GM23338 (cell line): ENCODE data around the gene USP9Y. TPM values are rescaled to one million over a fixed set of nuclear protein-coding genes. Genes with fewer than 3 reads are reported as not detected.

Experiments
- ATAC-seq: fragments of 200-7000 bp; cut with Tn5 transposase; 3 replicates; pipeline ENCODE4 v1.9.1; 2020
- DNase-seq: peaks from one replicate; pipeline ENCODE4 v3.0.0-alpha.2; 2015; ENCODE audit warnings: low spot score
- H2AFZ ChIP-seq: fragments of 200-600 bp; sonication (generic); 2 replicates; pipeline ENCODE4 v1.8.0; 2016; ENCODE audit warnings: antibody characterized with exemption, mild to moderate bottlenecking, moderate library complexity
- H3F3A ChIP-seq: fragments of 200-600 bp; sonication (generic); replicated peaks from 2 replicates; pipeline ENCODE4 v1.8.0; 2017; ENCODE audit warnings: antibody characterized with exemption, mixed run types, low read depth
- H3K27ac ChIP-seq: fragments of 200-600 bp; sonication (generic); 2 replicates; pipeline ENCODE4 v1.6.1; 2016; ENCODE audit warnings: low read depth
- H3K27me3 ChIP-seq: fragments of 200-600 bp; sonication (generic); 2 replicates; pipeline ENCODE4 v1.8.0; 2016; ENCODE audit warnings: mild to moderate bottlenecking, mixed run types, moderate library complexity; ENCODE audit not compliant: insufficient read depth
- H3K36me3 ChIP-seq: fragments of 200-600 bp; sonication (generic); 2 replicates; pipeline ENCODE4 v1.8.0; 2016; ENCODE audit warnings: mild to moderate bottlenecking; ENCODE audit not compliant: insufficient read depth
- H3K4me1 ChIP-seq: fragments of 200-600 bp; sonication (generic); 2 replicates; pipeline ENCODE4 v1.8.0; 2016; ENCODE audit warnings: mild to moderate bottlenecking, moderate library complexity; ENCODE audit not compliant: insufficient read depth
- H3K4me2 ChIP-seq: fragments of 200-600 bp; sonication (generic); 2 replicates; pipeline ENCODE4 v1.7.1; 2017; ENCODE audit warnings: mixed run types
- H3K4me3 ChIP-seq: fragments of 200-600 bp; sonication (generic); 2 replicates; pipeline ENCODE4 v1.6.1; 2016; ENCODE audit warnings: mixed run types
- H3K79me2 ChIP-seq: fragments of 200-600 bp; sonication (generic); replicated peaks from 2 replicates; pipeline ENCODE4 v1.8.0; 2017; ENCODE audit warnings: mild to moderate bottlenecking; ENCODE audit not compliant: insufficient read depth
- H3K9me2 ChIP-seq: fragments of 200-600 bp; sonication (generic); 2 replicates; pipeline ENCODE4 v1.8.0; 2017; ENCODE audit not compliant: insufficient read depth
- H4K20me1 ChIP-seq: fragments of 200-600 bp; sonication (generic); replicated peaks from 2 replicates; pipeline ENCODE4 v1.8.0; 2017; ENCODE audit warnings: mild to moderate bottlenecking; ENCODE audit not compliant: insufficient read depth
- H3K27ac Mint-ChIP-seq: 2 replicates; pipeline ENCODE4 v1.8.0; 2020; ENCODE audit warnings: inconsistent platforms, mild to moderate bottlenecking, moderate library complexity, mixed read lengths
- H3K27me3 Mint-ChIP-seq: 3 replicates; pipeline ENCODE4 v1.8.0; 2022; ENCODE audit warnings: low read depth, mild to moderate bottlenecking, moderate library complexity, mixed read lengths, inconsistent platforms; ENCODE audit not compliant: insufficient read depth, poor library complexity
- H3K36me3 Mint-ChIP-seq: 3 replicates; pipeline ENCODE4 v1.8.0; 2021; ENCODE audit warnings: low read depth, mild to moderate bottlenecking, inconsistent platforms, moderate library complexity, mixed read lengths
- H3K4me1 Mint-ChIP-seq: 3 replicates; pipeline ENCODE4 v1.8.0; 2020; ENCODE audit warnings: mild to moderate bottlenecking, inconsistent platforms, mixed read lengths
- H3K4me3 Mint-ChIP-seq: 3 replicates; pipeline ENCODE4 v1.8.0; 2021; ENCODE audit warnings: moderate library complexity, mild to moderate bottlenecking, inconsistent platforms, mixed read lengths
- H3K9me3 Mint-ChIP-seq: 3 replicates; pipeline ENCODE4 v1.8.0; 2020; ENCODE audit warnings: moderate library complexity, mild to moderate bottlenecking, inconsistent platforms, mixed read lengths
- CREB1 ChIP-seq: fragments of 250-450 bp; sonication (Bioruptor Pico); IDR thresholded peaks from 2 replicates; pipeline ENCODE4 v1.5.0; 2020; ENCODE audit warnings: low read depth, mild to moderate bottlenecking, moderate library complexity
- CTCF ChIP-seq, 2 experiments: fragments of 200-600 bp in 1 of 2; sonication (generic) in 1 of 2; conservative IDR thresholded peaks; 2 replicates each; pipeline versions ENCODE4 v1.5.1 to v1.6.1; 2016 to 2017; ENCODE audit warnings: antibody characterized with exemption in 2 of 2, low read depth in 2 of 2, mild to moderate bottlenecking in 2 of 2, moderate library complexity in 1 of 2
- EZH2 ChIP-seq: fragments of 200-600 bp; sonication (generic); IDR thresholded peaks from one replicate; pipeline ENCODE4 v1.8.0; 2017; ENCODE audit warnings: antibody characterized with exemption, mild to moderate bottlenecking, low read depth; ENCODE audit not compliant: unreplicated experiment
- EZH2phosphoT487 ChIP-seq: fragments of 200-600 bp; sonication (generic); IDR thresholded peaks from one replicate; pipeline ENCODE4 v1.8.1; 2018; ENCODE audit warnings: antibody characterized with exemption; ENCODE audit not compliant: unreplicated experiment
- JUNB ChIP-seq: IDR thresholded peaks from one replicate; pipeline ENCODE4 v1.6.1; 2016; ENCODE audit warnings: antibody characterized with exemption; ENCODE audit not compliant: unreplicated experiment
- NANOG ChIP-seq: IDR thresholded peaks from 2 replicates; pipeline ENCODE4 v1.6.1; 2016; ENCODE audit warnings: antibody characterized with exemption, borderline replicate concordance
- POLR2AphosphoS5 ChIP-seq: IDR thresholded peaks from 2 replicates; pipeline ENCODE4 v1.6.1; 2016; ENCODE audit warnings: antibody characterized with exemption, low read depth
- STAT1 ChIP-seq: IDR thresholded peaks from one replicate; pipeline ENCODE4 v1.6.1; 2016; ENCODE audit warnings: antibody characterized with exemption; ENCODE audit not compliant: unreplicated experiment
- ZNF114 ChIP-seq: fragments of 250-450 bp; sonication (Bioruptor Pico); IDR thresholded peaks from 2 replicates; pipeline ENCODE4 v1.5.0; 2020; ENCODE audit warnings: mild to moderate bottlenecking, moderate library complexity
- polyA plus RNA-seq: library from polyadenylated mRNA; unstranded; fragments of >200 nt; fragmentation: Nextera tagmentation; extraction: Ambion mirVana; gene quantifications from 2 replicates; pipeline ENCODE4 v1.2.1, GENCODE V29; 2016
- total RNA-seq: library from RNA; depleted of rRNA; stranded (reverse); fragments of >200 nt; shearing (Covaris generic); gene quantifications from 2 replicates; pipeline ENCODE4 v1.2.3, GENCODE V29; 2014
- TF ChIP-seq, protein P1 (sequence below): fragments of 250-450 bp; sonication (Bioruptor Pico); IDR thresholded peaks from 2 replicates; pipeline ENCODE4 v1.5.0; 2020; ENCODE audit warnings: mild to moderate bottlenecking, moderate library complexity
- TF ChIP-seq, protein P2 (sequence below): IDR thresholded peaks from one replicate; pipeline ENCODE4 v1.6.1; 2018; ENCODE audit warnings: antibody characterized with exemption; ENCODE audit not compliant: unreplicated experiment

The USP9Y gene
- total and polyA plus RNA-seq, 2 experiments from 2014 or later: 23.7 to 49.0 TPM

- Mint-ChIP-seq H3K9me3 (peaks cover 45% of the 10 kb centered on the region), H3K27me3 (peaks cover 3% of the 10 kb centered on the region), H3K36me3 (peaks cover 86% of the 10 kb centered on the region), H3K4me1 (peaks cover 5% of the 10 kb centered on the region; the same call in 2 of the 3 replicates), H3K27ac (no peak overlapping the region), H3K4me3 (no peak overlapping the region)
- Histone ChIP-seq H3K4me3 (no peak overlapping the region), H3K27ac (no peak overlapping the region), H3F3A (0 out of 2 replicates have a peak, but pooled peaks cover 7% of the 10 kb centered on the region), H3K27me3 (no peaks in the 10 kb centered on the region), H3K4me2 (no peak overlapping the region), H3K79me2 (peaks cover 71% of the 10 kb centered on the region), H3K4me1 (no peaks in the 10 kb centered on the region), H3K9me2 (no peaks in the 10 kb centered on the region; the same call in 1 of the 2 replicates), H3K36me3 (peaks cover 4% of the 10 kb centered on the region; the same call in 1 of the 2 replicates), H2AFZ (no peak overlapping the region), H4K20me1 (no peaks in the 10 kb centered on the region)
- DNase-seq: no peak
- TF ChIP-seq EZH2 (no peak), POLR2AphosphoS5 (no peak)
- no peak for ATAC-seq
These were observed 1.1 kb downstream of the USP9Y start for GRCh38 chrY:12702174-12702573.

DNA sequence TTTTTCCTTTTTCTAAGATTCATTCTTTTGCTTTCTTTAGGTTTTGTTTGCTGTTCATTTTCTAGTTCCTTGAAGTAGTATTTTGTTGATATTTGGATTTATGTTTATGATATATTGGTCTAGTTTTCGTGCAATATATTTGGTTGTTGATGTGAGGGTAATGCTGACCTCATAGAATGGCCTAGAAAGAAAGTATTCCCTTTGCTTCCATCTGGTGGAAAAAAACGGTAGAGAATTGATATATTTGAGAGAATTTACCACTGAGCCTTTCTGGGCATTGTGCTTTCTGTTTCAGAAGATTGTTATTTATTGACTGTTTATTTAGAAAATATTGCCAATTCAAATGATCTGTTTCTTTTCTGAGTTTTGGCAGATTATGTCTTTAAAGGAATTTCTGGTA is 9.4 kb downstream of the USP9Y start:
- no peak overlapping the region for H3K27ac ChIP-seq
- H3K4me2 ChIP-seq: no peak overlapping the region
- H3K9me2 ChIP-seq: no peaks in the 10 kb centered on the region
- no peaks in the 10 kb centered on the region for H3K9me3 Mint-ChIP-seq
- H2AFZ ChIP-seq: no peak overlapping the region
- no peaks in the 10 kb centered on the region for H3K27me3 Mint-ChIP-seq
- no peaks in the 10 kb centered on the region; the same call in 1 of the 2 replicates for H3K36me3 ChIP-seq
- H3K4me1 Mint-ChIP-seq: peaks cover 2% of the 10 kb centered on the region; the same call in 1 of the 3 replicates
- 0 out of 2 replicates have a peak overlapping the region, but pooled peaks have one; percentile 62 for H3K27ac Mint-ChIP-seq
- no peaks in the 10 kb centered on the region for H3F3A ChIP-seq
- H3K4me3 Mint-ChIP-seq: no peak overlapping the region
- no peaks in the 10 kb centered on the region for H3K4me1 ChIP-seq
- H4K20me1 ChIP-seq: no peaks in the 10 kb centered on the region
- H3K36me3 Mint-ChIP-seq: peaks cover 26% of the 10 kb centered on the region
- H3K79me2 ChIP-seq: peaks cover 78% of the 10 kb centered on the region
- no peak overlapping the region for H3K4me3 ChIP-seq
- H3K27me3 ChIP-seq: no peaks in the 10 kb centered on the region
- ATAC-seq (no peak), DNase-seq (no peak)
- no peak for TF ChIP-seq EZH2phosphoT487
- no peak for TF ChIP-seq CREB1 (CRISPR knock-in tag)
- no peak for TF ChIP-seq NANOG
- TF ChIP-seq, protein P1, sequence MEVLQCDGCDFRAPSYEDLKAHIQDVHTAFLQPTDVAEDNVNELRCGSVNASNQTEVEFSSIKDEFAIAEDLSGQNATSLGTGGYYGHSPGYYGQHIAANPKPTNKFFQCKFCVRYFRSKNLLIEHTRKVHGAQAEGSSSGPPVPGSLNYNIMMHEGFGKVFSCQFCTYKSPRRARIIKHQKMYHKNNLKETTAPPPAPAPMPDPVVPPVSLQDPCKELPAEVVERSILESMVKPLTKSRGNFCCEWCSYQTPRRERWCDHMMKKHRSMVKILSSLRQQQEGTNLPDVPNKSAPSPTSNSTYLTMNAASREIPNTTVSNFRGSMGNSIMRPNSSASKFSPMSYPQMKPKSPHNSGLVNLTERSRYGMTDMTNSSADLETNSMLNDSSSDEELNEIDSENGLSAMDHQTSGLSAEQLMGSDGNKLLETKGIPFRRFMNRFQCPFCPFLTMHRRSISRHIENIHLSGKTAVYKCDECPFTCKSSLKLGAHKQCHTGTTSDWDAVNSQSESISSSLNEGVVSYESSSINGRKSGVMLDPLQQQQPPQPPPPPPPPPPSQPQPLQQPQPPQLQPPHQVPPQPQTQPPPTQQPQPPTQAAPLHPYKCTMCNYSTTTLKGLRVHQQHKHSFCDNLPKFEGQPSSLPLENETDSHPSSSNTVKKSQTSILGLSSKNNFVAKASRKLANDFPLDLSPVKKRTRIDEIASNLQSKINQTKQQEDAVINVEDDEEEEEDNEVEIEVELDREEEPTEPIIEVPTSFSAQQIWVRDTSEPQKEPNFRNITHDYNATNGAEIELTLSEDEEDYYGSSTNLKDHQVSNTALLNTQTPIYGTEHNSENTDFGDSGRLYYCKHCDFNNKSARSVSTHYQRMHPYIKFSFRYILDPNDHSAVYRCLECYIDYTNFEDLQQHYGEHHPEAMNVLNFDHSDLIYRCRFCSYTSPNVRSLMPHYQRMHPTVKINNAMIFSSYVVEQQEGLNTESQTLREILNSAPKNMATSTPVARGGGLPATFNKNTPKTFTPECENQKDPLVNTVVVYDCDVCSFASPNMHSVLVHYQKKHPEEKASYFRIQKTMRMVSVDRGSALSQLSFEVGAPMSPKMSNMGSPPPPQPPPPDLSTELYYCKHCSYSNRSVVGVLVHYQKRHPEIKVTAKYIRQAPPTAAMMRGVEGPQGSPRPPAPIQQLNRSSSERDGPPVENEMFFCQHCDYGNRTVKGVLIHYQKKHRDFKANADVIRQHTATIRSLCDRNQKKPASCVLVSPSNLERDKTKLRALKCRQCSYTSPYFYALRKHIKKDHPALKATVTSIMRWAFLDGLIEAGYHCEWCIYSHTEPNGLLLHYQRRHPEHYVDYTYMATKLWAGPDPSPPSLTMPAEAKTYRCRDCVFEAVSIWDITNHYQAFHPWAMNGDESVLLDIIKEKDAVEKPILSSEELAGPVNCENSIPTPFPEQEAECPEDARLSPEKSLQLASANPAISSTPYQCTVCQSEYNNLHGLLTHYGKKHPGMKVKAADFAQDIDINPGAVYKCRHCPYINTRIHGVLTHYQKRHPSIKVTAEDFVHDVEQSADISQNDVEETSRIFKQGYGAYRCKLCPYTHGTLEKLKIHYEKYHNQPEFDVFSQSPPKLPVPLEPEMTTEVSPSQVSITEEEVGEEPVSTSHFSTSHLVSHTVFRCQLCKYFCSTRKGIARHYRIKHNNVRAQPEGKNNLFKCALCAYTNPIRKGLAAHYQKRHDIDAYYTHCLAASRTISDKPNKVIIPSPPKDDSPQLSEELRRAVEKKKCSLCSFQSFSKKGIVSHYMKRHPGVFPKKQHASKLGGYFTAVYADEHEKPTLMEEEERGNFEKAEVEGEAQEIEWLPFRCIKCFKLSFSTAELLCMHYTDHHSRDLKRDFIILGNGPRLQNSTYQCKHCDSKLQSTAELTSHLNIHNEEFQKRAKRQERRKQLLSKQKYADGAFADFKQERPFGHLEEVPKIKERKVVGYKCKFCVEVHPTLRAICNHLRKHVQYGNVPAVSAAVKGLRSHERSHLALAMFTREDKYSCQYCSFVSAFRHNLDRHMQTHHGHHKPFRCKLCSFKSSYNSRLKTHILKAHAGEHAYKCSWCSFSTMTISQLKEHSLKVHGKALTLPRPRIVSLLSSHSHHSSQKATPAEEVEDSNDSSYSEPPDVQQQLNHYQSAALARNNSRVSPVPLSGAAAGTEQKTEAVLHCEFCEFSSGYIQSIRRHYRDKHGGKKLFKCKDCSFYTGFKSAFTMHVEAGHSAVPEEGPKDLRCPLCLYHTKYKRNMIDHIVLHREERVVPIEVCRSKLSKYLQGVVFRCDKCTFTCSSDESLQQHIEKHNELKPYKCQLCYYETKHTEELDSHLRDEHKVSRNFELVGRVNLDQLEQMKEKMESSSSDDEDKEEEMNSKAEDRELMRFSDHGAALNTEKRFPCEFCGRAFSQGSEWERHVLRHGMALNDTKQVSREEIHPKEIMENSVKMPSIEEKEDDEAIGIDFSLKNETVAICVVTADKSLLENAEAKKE: no peak
- TF ChIP-seq EZH2: no peak
- TF ChIP-seq STAT1: no peak
- no peak for TF ChIP-seq POLR2AphosphoS5
- TF ChIP-seq, protein P2, sequence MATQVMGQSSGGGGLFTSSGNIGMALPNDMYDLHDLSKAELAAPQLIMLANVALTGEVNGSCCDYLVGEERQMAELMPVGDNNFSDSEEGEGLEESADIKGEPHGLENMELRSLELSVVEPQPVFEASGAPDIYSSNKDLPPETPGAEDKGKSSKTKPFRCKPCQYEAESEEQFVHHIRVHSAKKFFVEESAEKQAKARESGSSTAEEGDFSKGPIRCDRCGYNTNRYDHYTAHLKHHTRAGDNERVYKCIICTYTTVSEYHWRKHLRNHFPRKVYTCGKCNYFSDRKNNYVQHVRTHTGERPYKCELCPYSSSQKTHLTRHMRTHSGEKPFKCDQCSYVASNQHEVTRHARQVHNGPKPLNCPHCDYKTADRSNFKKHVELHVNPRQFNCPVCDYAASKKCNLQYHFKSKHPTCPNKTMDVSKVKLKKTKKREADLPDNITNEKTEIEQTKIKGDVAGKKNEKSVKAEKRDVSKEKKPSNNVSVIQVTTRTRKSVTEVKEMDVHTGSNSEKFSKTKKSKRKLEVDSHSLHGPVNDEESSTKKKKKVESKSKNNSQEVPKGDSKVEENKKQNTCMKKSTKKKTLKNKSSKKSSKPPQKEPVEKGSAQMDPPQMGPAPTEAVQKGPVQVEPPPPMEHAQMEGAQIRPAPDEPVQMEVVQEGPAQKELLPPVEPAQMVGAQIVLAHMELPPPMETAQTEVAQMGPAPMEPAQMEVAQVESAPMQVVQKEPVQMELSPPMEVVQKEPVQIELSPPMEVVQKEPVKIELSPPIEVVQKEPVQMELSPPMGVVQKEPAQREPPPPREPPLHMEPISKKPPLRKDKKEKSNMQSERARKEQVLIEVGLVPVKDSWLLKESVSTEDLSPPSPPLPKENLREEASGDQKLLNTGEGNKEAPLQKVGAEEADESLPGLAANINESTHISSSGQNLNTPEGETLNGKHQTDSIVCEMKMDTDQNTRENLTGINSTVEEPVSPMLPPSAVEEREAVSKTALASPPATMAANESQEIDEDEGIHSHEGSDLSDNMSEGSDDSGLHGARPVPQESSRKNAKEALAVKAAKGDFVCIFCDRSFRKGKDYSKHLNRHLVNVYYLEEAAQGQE: no peak
- no peak for TF ChIP-seq ZNF114 (CRISPR knock-in tag)
- no peak for TF ChIP-seq CTCF (conservative IDR thresholded peaks at IDR 0.05; ENCODE audit: low read depth in 2 of 2)
- no peak for TF ChIP-seq JUNB
